HG03354 (cell line): Measurements from ENCODE around the gene WDCP.
"Not testable (repeated sequence)": the region's sequence is repeated elsewhere in the genome, so short reads cannot be mapped to it uniquely, and the experiment has no call there.

Experiments used
- ATAC-seq: cut with Tn5 transposase; IDR thresholded peaks from one replicate; pipeline ENCODE4 v1.9.1; 2021; ENCODE audit warnings: mild to moderate bottlenecking; ENCODE audit not compliant: unreplicated experiment, poor library complexity, severe bottlenecking

The WDCP gene

GRCh38 chr2:24024996-24025663 lies 22.1 kb downstream of the WDCP start:
- no peak for ATAC-seq

- no peak for ATAC-seq
Observed at GRCh38 chr2:24024018-24024417, 23.2 kb downstream of the WDCP start.

GRCh38 chr2:24022975-24023575 lies 24.1 kb downstream of the WDCP start:
- no peak for ATAC-seq

GRCh38 chr2:24022324-24022974 lies 24.7 kb downstream of the WDCP start:
- ATAC-seq: no peak

- no peak for ATAC-seq
Observed at GRCh38 chr2:24021122-24021998, 25.8 kb downstream of the WDCP start.

GRCh38 chr2:24020244-24020643 lies 26.9 kb downstream of the WDCP start:
- no peak for ATAC-seq

GRCh38 chr2:24019729-24020128 lies 27.5 kb downstream of the WDCP start:
- no peak for ATAC-seq

- ATAC-seq: no peak
Observed at GRCh38 chr2:24018241-24018640, 28.9 kb downstream of the WDCP start.

GRCh38 chr2:24017711-24018110 lies 29.5 kb downstream of the WDCP start:
- no peak for ATAC-seq

GRCh38 chr2:24016853-24017703 lies 30.1 kb downstream of the WDCP start:
- no peak for ATAC-seq

GRCh38 chr2:24016376-24016761 lies 30.8 kb downstream of the WDCP start:
- ATAC-seq: no peak

- no peak for ATAC-seq
Observed at GRCh38 chr2:24015562-24016375, 31.4 kb downstream of the WDCP start.

GRCh38 chr2:24014902-24015301 lies 32.3 kb downstream of the WDCP start:
- ATAC-seq: not testable (repeated sequence)

- ATAC-seq: no peak
Observed at GRCh38 chr2:24012521-24013188, 34.5 kb downstream of the WDCP start.

- ATAC-seq: no peak
Observed at GRCh38 chr2:24011250-24012104, 35.7 kb downstream of the WDCP start.

GRCh38 chr2:24010477-24011249 lies 36.5 kb downstream of the WDCP start:
- ATAC-seq: no peak
